ENCODE measurements around the gene PHACTR1. TPM values are rescaled to one million over a fixed set of nuclear protein-coding genes. Genes with fewer than 3 reads are reported as not detected.
A peak's percentile ranks its signal among the peaks of the same experiment; 100 is the strongest.

PHACTR1 gene
- total RNA-seq, 2 experiments from 2014 or later: 1.3 to 2.3 TPM

DNA sequence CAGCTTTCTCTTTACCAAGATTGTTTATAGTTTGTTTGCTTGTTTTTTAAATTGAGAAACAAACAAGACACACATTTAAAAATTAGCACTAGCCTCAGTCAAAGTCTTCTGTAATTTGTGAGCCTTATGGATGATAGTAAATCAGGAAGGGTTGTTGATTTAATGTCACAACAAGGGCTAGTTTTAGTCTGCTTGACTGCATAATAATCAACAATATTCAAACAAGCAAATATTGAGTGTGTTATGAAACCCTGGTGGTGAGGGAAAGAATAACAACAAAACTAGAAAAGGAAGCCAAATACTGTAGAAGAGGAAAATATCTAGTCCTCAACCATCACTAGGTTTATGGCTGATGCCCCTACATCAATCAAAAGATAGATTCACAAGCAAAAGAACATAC lies 383.2 kb downstream of the PHACTR1 start:
- H3K27ac ChIP-seq (ENCODE audit: low read depth in 1 of 2, low read length in 2 of 2): no peak overlapping the region
- CTCF ChIA-PET: no interaction called here
- Mint-ChIP-seq H3K36me3 (ENCODE audit: low read depth) (no peaks in the 10 kb centered on the region), H3K27me3 (no peaks in the 10 kb centered on the region), H3K27ac (no peak overlapping the region), H3K4me3 (no peak overlapping the region), H3K4me1 (ENCODE audit: low read depth) (no peaks in the 10 kb centered on the region), H3K9me3 (no peaks in the 10 kb centered on the region)
- DNase-seq: no peak
- no peak overlapping the region for H3K4me3 ChIP-seq (ENCODE audit: low read length)
- H3K27me3 ChIP-seq (ENCODE audit: control insufficient read depth in 1 of 2, insufficient read depth in 2 of 2, low read length in 2 of 2): peaks cover 2 to 4% of the 10 kb centered on the region in 2 experiments
- intact Hi-C loops (cut with DNase I, micrococcal nuclease): no loop called here
- H3K4me1 ChIP-seq (ENCODE audit: insufficient read depth, low read length): no peaks in the 10 kb centered on the region
- POLR2A ChIA-PET: no interaction called here
- TF ChIP-seq, protein P1, sequence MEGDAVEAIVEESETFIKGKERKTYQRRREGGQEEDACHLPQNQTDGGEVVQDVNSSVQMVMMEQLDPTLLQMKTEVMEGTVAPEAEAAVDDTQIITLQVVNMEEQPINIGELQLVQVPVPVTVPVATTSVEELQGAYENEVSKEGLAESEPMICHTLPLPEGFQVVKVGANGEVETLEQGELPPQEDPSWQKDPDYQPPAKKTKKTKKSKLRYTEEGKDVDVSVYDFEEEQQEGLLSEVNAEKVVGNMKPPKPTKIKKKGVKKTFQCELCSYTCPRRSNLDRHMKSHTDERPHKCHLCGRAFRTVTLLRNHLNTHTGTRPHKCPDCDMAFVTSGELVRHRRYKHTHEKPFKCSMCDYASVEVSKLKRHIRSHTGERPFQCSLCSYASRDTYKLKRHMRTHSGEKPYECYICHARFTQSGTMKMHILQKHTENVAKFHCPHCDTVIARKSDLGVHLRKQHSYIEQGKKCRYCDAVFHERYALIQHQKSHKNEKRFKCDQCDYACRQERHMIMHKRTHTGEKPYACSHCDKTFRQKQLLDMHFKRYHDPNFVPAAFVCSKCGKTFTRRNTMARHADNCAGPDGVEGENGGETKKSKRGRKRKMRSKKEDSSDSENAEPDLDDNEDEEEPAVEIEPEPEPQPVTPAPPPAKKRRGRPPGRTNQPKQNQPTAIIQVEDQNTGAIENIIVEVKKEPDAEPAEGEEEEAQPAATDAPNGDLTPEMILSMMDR (IDR thresholded peaks at IDR 0.05): peak; percentile 19
- ATAC-seq (ENCODE audit: poor library complexity): no peak
- H3K36me3 ChIP-seq (ENCODE audit: insufficient read depth, low read length): no peaks in the 10 kb centered on the region
- no peaks in the 10 kb centered on the region for H3K9me3 ChIP-seq (ENCODE audit: control insufficient read depth in 1 of 2, insufficient read depth in 1 of 2, low read length in 2 of 2)

DNA sequence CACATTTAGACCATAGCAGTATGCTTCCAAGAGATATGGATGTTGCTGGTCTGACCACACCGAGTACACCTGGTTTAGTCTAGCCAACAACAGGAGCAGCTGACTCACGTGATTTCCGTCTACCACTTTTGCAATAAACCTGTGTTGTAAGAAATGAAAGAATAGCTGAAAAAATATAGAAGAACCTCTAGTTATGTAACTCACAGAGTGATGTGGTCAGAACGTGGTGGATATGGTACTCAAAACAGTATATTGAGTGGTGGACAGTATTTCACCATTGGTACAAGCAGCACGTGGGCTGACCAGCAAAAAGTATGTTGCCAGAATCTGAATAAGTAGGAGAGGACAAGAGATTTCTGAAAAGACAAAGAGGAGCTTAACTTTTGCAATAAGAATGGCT lies 384.8 kb downstream of the PHACTR1 start:
- H3K4me3 Mint-ChIP-seq: no peak overlapping the region
- H3K36me3 Mint-ChIP-seq (ENCODE audit: low read depth): no peaks in the 10 kb centered on the region
- CTCF ChIA-PET: no interaction called here
- H3K9me3 Mint-ChIP-seq: no peaks in the 10 kb centered on the region
- no peak overlapping the region for H3K4me3 ChIP-seq (ENCODE audit: low read length)
- no peaks in the 10 kb centered on the region for H3K4me1 Mint-ChIP-seq (ENCODE audit: low read depth)
- DNase-seq (no peak), ATAC-seq (ENCODE audit: poor library complexity) (no peak)
- no peaks in the 10 kb centered on the region for H3K27me3 Mint-ChIP-seq
- TF ChIP-seq, protein P1 (IDR thresholded peaks at IDR 0.05): no peak
- no peak overlapping the region for H3K27ac Mint-ChIP-seq
- intact Hi-C loops (cut with DNase I, micrococcal nuclease): no loop called here
- H3K27me3 ChIP-seq (ENCODE audit: control insufficient read depth in 1 of 2, insufficient read depth in 2 of 2, low read length in 2 of 2): peaks cover 2 to 4% of the 10 kb centered on the region in 2 experiments
- H3K27ac ChIP-seq (ENCODE audit: low read depth in 1 of 2, low read length in 2 of 2): no peak overlapping the region
- POLR2A ChIA-PET: no interaction called here
- no peaks in the 10 kb centered on the region for H3K9me3 ChIP-seq (ENCODE audit: control insufficient read depth in 1 of 2, insufficient read depth in 1 of 2, low read length in 2 of 2)
- H3K36me3 ChIP-seq (ENCODE audit: insufficient read depth, low read length): no peaks in the 10 kb centered on the region
- no peaks in the 10 kb centered on the region for H3K4me1 ChIP-seq (ENCODE audit: insufficient read depth, low read length)

DNA sequence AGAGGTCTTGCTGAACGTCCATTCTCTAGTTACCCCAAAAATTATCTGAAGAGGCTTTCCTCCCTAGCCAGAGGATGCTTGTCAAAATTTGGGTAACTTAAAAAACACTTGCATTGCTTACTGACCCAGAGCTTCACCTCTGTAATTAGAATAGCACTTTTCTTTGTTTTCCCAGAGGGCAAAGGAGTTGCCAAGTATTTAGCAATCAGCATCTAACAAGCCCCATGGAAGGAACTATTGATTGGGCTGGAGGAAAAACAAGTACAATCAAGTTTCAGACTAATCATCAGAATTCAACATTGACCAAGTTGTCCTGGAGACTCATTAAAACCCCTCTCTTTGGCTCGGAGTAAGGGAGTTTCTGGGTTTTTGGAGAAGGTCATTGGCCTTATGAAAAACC lies 385.4 kb downstream of the PHACTR1 start:
- Histone ChIP-seq H3K4me3 (ENCODE audit: low read length) (no peak overlapping the region), H3K27ac (ENCODE audit: low read depth in 1 of 2, low read length in 2 of 2) (no peak overlapping the region), H3K4me1 (ENCODE audit: insufficient read depth, low read length) (no peaks in the 10 kb centered on the region), H3K27me3 (ENCODE audit: control insufficient read depth in 1 of 2, insufficient read depth in 2 of 2, low read length in 2 of 2) (peaks cover 2 to 4% of the 10 kb centered on the region in 2 experiments), H3K9me3 (ENCODE audit: control insufficient read depth in 1 of 2, insufficient read depth in 1 of 2, low read length in 2 of 2) (no peaks in the 10 kb centered on the region), H3K36me3 (ENCODE audit: insufficient read depth, low read length) (no peaks in the 10 kb centered on the region)
- Mint-ChIP-seq H3K4me1 (ENCODE audit: low read depth) (no peaks in the 10 kb centered on the region), H3K9me3 (no peaks in the 10 kb centered on the region), H3K36me3 (ENCODE audit: low read depth) (no peaks in the 10 kb centered on the region), H3K4me3 (no peak overlapping the region), H3K27me3 (no peaks in the 10 kb centered on the region), H3K27ac (no peak overlapping the region)
- DNase-seq (no peak), ATAC-seq (ENCODE audit: poor library complexity) (no peak)
- ChIA-PET POLR2A (no interaction called here), CTCF (no interaction called here)
- TF ChIP-seq, protein P1 (IDR thresholded peaks at IDR 0.05): no peak
- intact Hi-C loops (cut with DNase I, micrococcal nuclease): no loop called here

Data from CD4-positive, alpha-beta T cell (primary cell).